H1 (cell line): ENCODE measurements around the gene CMSS1. TPM values are rescaled to one million over a fixed set of nuclear protein-coding genes. Genes with fewer than 3 reads are reported as not detected.

Experiments used
- CHD7 ChIP-seq: fragments of 300-600 bp; sonication (generic); IDR thresholded peaks from 2 replicates; pipeline ENCODE4 v1.7.1; 2012; ENCODE audit warnings: low read length, moderate library complexity, mild to moderate bottlenecking, inconsistent platforms; ENCODE audit not compliant: insufficient replicate concordance
- CREB1 ChIP-seq: IDR thresholded peaks from 2 replicates; pipeline ENCODE4 v1.6.1; 2012; ENCODE audit warnings: inconsistent platforms
- polyA plus RNA-seq, 7 experiments: library from polyadenylated mRNA; depleted of rRNA in 3 of 7; stranded (reverse) in 5 of 7; unstranded in 2 of 7; fragments of >200 nt in 5 of 7; fragments of 200-250 nt in 2 of 7; gene quantifications; 1 replicate in 5 of 7; 2 replicates in 1 of 7; 4 replicates in 1 of 7; pipeline versions ENCODE4 v1.2.1 to v1.2.3, GENCODE V29; 2011 to 2013; ENCODE audit warnings: missing spikeins in 2 of 7, mixed read lengths in 2 of 7
- total RNA-seq: library from RNA; stranded (reverse); fragmentation: NEBNext Ultra II Directional; extraction: Animal tissue kit (Norgen Biotek cat#: 25700); gene quantifications from 2 replicates; pipeline ENCODE4 v1.2.1, GENCODE V29; 2021

Gene CMSS1
- total and polyA plus RNA-seq, 2 of the 8 experiments (the other 6 are each of a cell fraction or from before 2014, with no cell fraction given) = 15.2 to 75.1 TPM

- no peak for TF ChIP-seq CHD7
- no peak for TF ChIP-seq CREB1
Measured at GRCh38 chr3:99923873-99924272, 106.2 kb downstream of the CMSS1 start (continued).
